Left lung (tissue), 10 donors: ENCODE data around the gene ATRNL1. TPM values are rescaled to one million over a fixed set of nuclear protein-coding genes. Genes with fewer than 3 reads are reported as not detected.

Experiments used
- ATAC-seq: fragments of 200-7000 bp; cut with Tn5 transposase; one replicate; pipeline ENCODE4 v1.9.1; 2020; ENCODE audit warnings: moderate library complexity
- DNase-seq, 4 donors: peaks; one replicate each; pipeline ENCODE4 v3.0.0-alpha.2; 2013 to 2020
- H3K27ac ChIP-seq, 2 donors: fragments of 200-600 bp; sonication (generic) in 1 of 2; one replicate each; pipeline versions ENCODE4 v1.5.0 to v1.8.0; 2020 to 2021
- H3K27me3 ChIP-seq, 2 donors: fragments of 200-600 bp; sonication (generic) in 1 of 2; one replicate each; pipeline versions ENCODE4 v1.5.0 to v1.8.0; 2020 to 2021
- H3K36me3 ChIP-seq, 2 donors: fragments of 200-600 bp; sonication (generic) in 1 of 2; one replicate each; pipeline versions ENCODE4 v1.5.0 to v1.8.0; 2020 to 2021
- H3K4me1 ChIP-seq, 2 donors: fragments of 200-600 bp; one replicate each; pipeline ENCODE4 v1.8.0; 2021
- H3K4me3 ChIP-seq, 2 donors: fragments of 200-600 bp; sonication (generic) in 1 of 2; one replicate each; pipeline versions ENCODE4 v1.5.0 to v1.8.0; 2020 to 2021; ENCODE audit warnings: mild to moderate bottlenecking in 1 of 2
- H3K9me3 ChIP-seq, 2 donors: fragments of 200-600 bp; sonication (generic) in 1 of 2; one replicate each; pipeline versions ENCODE4 v1.5.0 to v1.8.0; 2020 to 2021
- intact Hi-C, 2 donors: fragments of 100-400 bp; cut with DNase I; formaldehyde crosslinking; loops; one replicate each; pipeline versions ENCODE4 v1.11.2 to v1.14.2; 2022
- polyA plus RNA-seq, 6 donors: library from polyadenylated mRNA; unstranded; fragments of 120-200 nt; gene quantifications; one replicate each; pipeline ENCODE4 v1.2.1, GENCODE V29; 2013; ENCODE audit not compliant: insufficient read length in 6 of 6
- total RNA-seq, 2 donors: library from RNA; stranded (reverse); fragmentation: NEBNext Ultra II Directional; extraction: Animal tissue kit (Norgen Biotek cat#: 25700); gene quantifications; one replicate each; pipeline ENCODE4 v1.2.1, GENCODE V29; 2021
- TF ChIP-seq, protein P1 (sequence below), 2 donors: fragments of 200-600 bp; sonication (generic) in 1 of 2; IDR thresholded peaks; one replicate each; pipeline versions ENCODE4 v1.5.0 to v1.8.0; 2021; ENCODE audit warnings: antibody characterized with exemption in 2 of 2
- donor health status: DM: no; HTN: yes; CAD: no.
- donor health status: DM: no; HTN: no; CAD: no.

The ATRNL1 gene
- total and polyA plus RNA-seq, 8 donors: 0.26 to 6.7 (median 5.1) TPM

DNA sequence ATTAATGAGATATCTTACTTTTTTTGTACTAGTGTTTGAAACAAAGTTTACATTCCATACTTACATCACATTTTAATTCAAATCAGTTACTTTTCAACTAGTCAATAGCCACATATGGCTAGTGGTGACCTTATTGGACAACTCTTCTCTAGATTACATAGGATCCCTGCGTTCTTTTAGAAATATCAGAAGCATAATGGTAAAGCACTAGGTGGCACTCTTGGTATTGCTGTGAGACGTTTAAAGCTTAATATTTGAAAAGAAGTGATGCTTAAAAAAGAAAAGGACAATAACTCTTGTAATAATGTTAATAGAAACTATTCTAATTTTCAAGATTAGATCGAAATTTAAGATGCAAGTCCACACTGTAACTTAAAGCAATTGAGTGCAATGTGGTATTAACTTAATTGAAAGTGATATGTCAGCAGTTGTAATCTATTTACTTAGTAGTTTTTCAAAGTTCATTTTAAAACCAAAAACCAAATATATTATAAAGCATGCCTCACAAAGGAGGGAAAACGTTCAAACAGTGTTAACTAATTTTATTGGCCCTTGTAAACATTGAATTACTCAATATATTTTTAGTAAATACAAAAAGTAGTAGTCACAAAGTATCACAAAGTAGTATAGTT, 339.1 kb downstream of the ATRNL1 start:
- Histone ChIP-seq H3K27me3 (no peaks in the 10 kb centered on the region), H3K27ac (no peak overlapping the region), H3K4me3 (no peak overlapping the region), H3K36me3 (no peaks in the 10 kb centered on the region), H3K4me1 (no peaks in the 10 kb centered on the region), H3K9me3 (no peaks in the 10 kb centered on the region)
- DNase-seq (peak in 2 of 4 donors; percentile 4 to 13), ATAC-seq (peak; percentile 34)
- intact Hi-C loops: no loop called here
- TF ChIP-seq, protein P1, sequence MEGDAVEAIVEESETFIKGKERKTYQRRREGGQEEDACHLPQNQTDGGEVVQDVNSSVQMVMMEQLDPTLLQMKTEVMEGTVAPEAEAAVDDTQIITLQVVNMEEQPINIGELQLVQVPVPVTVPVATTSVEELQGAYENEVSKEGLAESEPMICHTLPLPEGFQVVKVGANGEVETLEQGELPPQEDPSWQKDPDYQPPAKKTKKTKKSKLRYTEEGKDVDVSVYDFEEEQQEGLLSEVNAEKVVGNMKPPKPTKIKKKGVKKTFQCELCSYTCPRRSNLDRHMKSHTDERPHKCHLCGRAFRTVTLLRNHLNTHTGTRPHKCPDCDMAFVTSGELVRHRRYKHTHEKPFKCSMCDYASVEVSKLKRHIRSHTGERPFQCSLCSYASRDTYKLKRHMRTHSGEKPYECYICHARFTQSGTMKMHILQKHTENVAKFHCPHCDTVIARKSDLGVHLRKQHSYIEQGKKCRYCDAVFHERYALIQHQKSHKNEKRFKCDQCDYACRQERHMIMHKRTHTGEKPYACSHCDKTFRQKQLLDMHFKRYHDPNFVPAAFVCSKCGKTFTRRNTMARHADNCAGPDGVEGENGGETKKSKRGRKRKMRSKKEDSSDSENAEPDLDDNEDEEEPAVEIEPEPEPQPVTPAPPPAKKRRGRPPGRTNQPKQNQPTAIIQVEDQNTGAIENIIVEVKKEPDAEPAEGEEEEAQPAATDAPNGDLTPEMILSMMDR (IDR thresholded peaks at IDR 0.05): no peak

GRCh38 chr10:115436999-115437398, 343.8 kb downstream of the ATRNL1 start:
- Histone ChIP-seq H3K4me1 (no peaks in the 10 kb centered on the region), H3K36me3 (no peaks in the 10 kb centered on the region), H3K9me3 (no peaks in the 10 kb centered on the region), H3K27me3 (no peaks in the 10 kb centered on the region), H3K4me3 (no peak overlapping the region), H3K27ac (no peak overlapping the region)
- ATAC-seq (no peak), DNase-seq (no peak)
- intact Hi-C loops: no loop called here
- TF ChIP-seq, protein P1 (IDR thresholded peaks at IDR 0.05): no peak

DNA sequence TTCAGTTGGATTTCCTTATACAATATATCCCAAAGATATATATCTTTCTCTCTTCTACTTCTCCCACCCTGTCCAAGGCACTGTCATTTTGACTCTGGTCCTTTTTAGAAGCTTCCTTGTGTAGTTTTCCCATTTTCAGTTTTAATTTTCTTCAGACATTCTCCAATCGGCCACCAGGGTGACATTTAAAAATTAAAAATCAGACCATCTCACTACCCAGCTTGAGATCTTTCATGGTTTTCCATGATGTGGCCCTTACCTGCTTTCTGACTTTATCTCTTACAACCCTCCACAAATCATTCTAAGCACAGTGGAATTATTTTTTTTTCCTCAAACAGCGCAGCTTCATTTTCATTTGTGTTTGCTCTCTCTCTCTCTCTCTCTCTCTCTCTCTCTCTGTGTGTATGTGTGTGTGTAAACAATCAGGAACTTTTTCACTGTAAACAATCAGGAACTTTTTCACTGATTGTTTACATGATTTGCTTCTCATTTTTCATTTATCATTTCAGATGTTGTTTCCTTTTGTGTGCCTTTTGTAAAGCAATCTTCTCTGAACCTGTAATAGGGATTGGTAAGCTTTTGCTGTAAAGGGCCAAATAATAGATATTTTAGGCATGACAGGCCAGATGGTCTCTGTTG, 348.9 kb downstream of the ATRNL1 start:
- Histone ChIP-seq H3K9me3 (no peaks in the 10 kb centered on the region), H3K27ac (no peak overlapping the region), H3K4me1 (no peaks in the 10 kb centered on the region), H3K4me3 (no peak overlapping the region), H3K27me3 (no peaks in the 10 kb centered on the region), H3K36me3 (no peaks in the 10 kb centered on the region)
- DNase-seq (peak in 2 of 4 donors; percentile 4 to 13), ATAC-seq (no peak)
- TF ChIP-seq, protein P1 (IDR thresholded peaks at IDR 0.05): peak in 1 of 2 donors; percentile 14
- intact Hi-C loops: no loop called here

- Histone ChIP-seq H3K4me3 (no peak overlapping the region), H3K9me3 (peaks cover 0 to 19% of the 10 kb centered on the region in 2 donors), H3K27ac (no peak overlapping the region), H3K36me3 (no peaks in the 10 kb centered on the region), H3K4me1 (no peaks in the 10 kb centered on the region), H3K27me3 (no peaks in the 10 kb centered on the region)
- ATAC-seq (no peak), DNase-seq (no peak)
- intact Hi-C loops: no loop called here
- TF ChIP-seq, protein P1 (IDR thresholded peaks at IDR 0.05): no peak
Observed at GRCh38 chr10:115456812-115457211, 363.6 kb downstream of the ATRNL1 start.

DNA sequence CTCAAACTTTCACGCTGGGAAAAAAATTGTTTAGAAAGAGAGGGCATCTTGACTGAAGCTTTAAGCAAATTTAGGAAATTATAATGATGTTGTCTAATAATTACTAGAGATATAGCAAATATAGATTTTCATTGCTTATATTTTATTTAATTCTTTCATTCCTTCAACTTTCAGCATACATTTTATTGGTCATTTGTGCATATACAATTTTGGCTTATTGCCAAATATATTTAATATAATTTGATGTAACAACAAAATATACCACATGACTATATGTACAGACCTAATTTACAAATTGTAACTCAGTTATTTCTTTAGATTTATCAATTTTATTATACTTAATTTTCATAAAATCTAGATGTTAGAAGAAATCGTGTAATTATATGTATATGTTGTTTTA, 390.1 kb downstream of the ATRNL1 start:
- no peaks in the 10 kb centered on the region for H3K27me3 ChIP-seq
- TF ChIP-seq, protein P1 (IDR thresholded peaks at IDR 0.05): no peak
- ATAC-seq: no peak
- H3K4me3 ChIP-seq: no peak overlapping the region
- H3K27ac ChIP-seq: no peak overlapping the region
- DNase-seq: no peak
- H3K9me3 ChIP-seq: no peaks in the 10 kb centered on the region
- no peaks in the 10 kb centered on the region for H3K36me3 ChIP-seq
- intact Hi-C loops: no loop called here
- no peaks in the 10 kb centered on the region for H3K4me1 ChIP-seq
